Gastroesophageal sphincter (tissue), 3 donors: Measurements from ENCODE around the gene NAA60.

Experiments
- EP300 ChIP-seq: sonication (generic); formaldehyde crosslinking; IDR thresholded peaks from one replicate; pipeline ENCODE4 v1.6.1; 2017; ENCODE audit warnings: antibody characterized with exemption, mild to moderate bottlenecking
- POLR2A ChIP-seq, 2 donors: fragments of 450-650 bp; IDR thresholded peaks; one replicate each; pipeline ENCODE4 v1.6.1; 2017; ENCODE audit warnings: antibody characterized with exemption in 2 of 2, mild to moderate bottlenecking in 2 of 2, moderate library complexity in 1 of 2
- TF ChIP-seq, protein P1 (sequence below), 4 experiments: fragments of 200-600 bp in 2 of 4; fragments of 450-650 bp in 2 of 4; sonication (generic) in 1 of 4; IDR thresholded peaks; one replicate each; pipeline ENCODE4 v1.5.1; 2017 to 2019; ENCODE audit warnings: antibody characterized with exemption in 4 of 4, mild to moderate bottlenecking in 2 of 4, moderate library complexity in 2 of 4

GRCh38 chr16:3444032-3444388 is 530 bp downstream of the NAA60 start:
- TF ChIP-seq, protein P1, sequence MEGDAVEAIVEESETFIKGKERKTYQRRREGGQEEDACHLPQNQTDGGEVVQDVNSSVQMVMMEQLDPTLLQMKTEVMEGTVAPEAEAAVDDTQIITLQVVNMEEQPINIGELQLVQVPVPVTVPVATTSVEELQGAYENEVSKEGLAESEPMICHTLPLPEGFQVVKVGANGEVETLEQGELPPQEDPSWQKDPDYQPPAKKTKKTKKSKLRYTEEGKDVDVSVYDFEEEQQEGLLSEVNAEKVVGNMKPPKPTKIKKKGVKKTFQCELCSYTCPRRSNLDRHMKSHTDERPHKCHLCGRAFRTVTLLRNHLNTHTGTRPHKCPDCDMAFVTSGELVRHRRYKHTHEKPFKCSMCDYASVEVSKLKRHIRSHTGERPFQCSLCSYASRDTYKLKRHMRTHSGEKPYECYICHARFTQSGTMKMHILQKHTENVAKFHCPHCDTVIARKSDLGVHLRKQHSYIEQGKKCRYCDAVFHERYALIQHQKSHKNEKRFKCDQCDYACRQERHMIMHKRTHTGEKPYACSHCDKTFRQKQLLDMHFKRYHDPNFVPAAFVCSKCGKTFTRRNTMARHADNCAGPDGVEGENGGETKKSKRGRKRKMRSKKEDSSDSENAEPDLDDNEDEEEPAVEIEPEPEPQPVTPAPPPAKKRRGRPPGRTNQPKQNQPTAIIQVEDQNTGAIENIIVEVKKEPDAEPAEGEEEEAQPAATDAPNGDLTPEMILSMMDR (IDR thresholded peaks at IDR 0.05): no peak
- TF ChIP-seq EP300: no peak
- no peak for TF ChIP-seq POLR2A (IDR thresholded peaks at IDR 0.05)
